Gastroesophageal sphincter (tissue), 2 donors: ENCODE measurements around the gene SHISA9.

ENCODE experiments used
- EP300 ChIP-seq: sonication (generic); formaldehyde crosslinking; IDR thresholded peaks from one replicate; pipeline ENCODE4 v1.6.1; 2017; ENCODE audit warnings: antibody characterized with exemption, mild to moderate bottlenecking
- POLR2AphosphoS5 ChIP-seq: sonication (generic); formaldehyde crosslinking; IDR thresholded peaks from one replicate; pipeline ENCODE4 v1.6.1; 2017; ENCODE audit warnings: antibody characterized with exemption

DNA sequence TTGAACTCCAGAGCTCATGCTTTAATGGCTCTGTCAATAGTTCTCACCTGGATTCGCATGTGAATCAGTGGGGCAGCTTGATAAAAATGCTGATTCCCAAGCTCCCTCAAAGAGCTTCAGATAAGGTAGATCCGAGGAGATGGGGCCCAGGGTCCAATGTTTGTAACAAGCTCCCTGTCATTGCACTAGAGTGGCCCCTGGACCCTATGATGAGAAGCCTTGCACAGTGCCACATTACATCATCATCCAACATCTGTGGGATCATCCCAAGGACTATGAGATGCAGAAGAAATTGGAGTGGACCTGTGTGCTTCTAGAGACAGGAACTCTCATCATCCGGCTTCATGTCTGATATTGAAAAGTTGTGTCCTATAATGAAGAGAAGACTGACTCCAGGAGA is 340.8 kb downstream of the SHISA9 start:
- TF ChIP-seq EP300 (no peak), POLR2AphosphoS5 (no peak)
